ENCODE measurements around the gene CDK6. TPM values are rescaled to one million over a fixed set of nuclear protein-coding genes. Genes with fewer than 3 reads are reported as not detected.

CDK6 gene
- total RNA-seq, 1 experiment from 2014 or later, result 10.5 TPM

GRCh38 chr7:92603089-92603445 is 233.3 kb downstream of the CDK6 start:
- TF ChIP-seq, protein P1, sequence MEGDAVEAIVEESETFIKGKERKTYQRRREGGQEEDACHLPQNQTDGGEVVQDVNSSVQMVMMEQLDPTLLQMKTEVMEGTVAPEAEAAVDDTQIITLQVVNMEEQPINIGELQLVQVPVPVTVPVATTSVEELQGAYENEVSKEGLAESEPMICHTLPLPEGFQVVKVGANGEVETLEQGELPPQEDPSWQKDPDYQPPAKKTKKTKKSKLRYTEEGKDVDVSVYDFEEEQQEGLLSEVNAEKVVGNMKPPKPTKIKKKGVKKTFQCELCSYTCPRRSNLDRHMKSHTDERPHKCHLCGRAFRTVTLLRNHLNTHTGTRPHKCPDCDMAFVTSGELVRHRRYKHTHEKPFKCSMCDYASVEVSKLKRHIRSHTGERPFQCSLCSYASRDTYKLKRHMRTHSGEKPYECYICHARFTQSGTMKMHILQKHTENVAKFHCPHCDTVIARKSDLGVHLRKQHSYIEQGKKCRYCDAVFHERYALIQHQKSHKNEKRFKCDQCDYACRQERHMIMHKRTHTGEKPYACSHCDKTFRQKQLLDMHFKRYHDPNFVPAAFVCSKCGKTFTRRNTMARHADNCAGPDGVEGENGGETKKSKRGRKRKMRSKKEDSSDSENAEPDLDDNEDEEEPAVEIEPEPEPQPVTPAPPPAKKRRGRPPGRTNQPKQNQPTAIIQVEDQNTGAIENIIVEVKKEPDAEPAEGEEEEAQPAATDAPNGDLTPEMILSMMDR (conservative IDR thresholded peaks at IDR 0.05; ENCODE audit: low read depth, low read length), result no peak
- TF ChIP-seq EZH2 (IDR thresholded peaks at IDR 0.05; ENCODE audit: borderline replicate concordance, low read depth, low read length, poor library complexity, severe bottlenecking), result no peak
- intact Hi-C loops (cut with micrococcal nuclease; ENCODE audit: unreplicated experiment), result no loop called here
- Histone ChIP-seq H3K36me3 (ENCODE audit: insufficient read depth, low read length, poor library complexity, severe bottlenecking) (no peaks in the 10 kb centered on the region), H3K4me3 (ENCODE audit: low read depth, low read length, poor library complexity, severe bottlenecking) (no peak overlapping the region), H3K9me3 (ENCODE audit: low read depth, low read length, poor library complexity, severe bottlenecking) (no peaks in the 10 kb centered on the region), H3K27me3 (replicated peaks; ENCODE audit: insufficient read depth, low read depth, low read length, poor library complexity) (peaks cover 7% of the 10 kb centered on the region), H3K4me1 (ENCODE audit: insufficient read depth, low read length, poor library complexity, severe bottlenecking) (no peaks in the 10 kb centered on the region), H3K27ac (ENCODE audit: low read depth, low read length, poor library complexity, severe bottlenecking) (no peak overlapping the region)
- POLR2A ChIA-PET (ENCODE audit: low non-redundant PET), result interaction anchor here (0.6 kb wide), 1 partner anchor 23 kb away, joined by 6 read pairs; no protein-coding TSS in a partner anchor
- BruUV-seq (replicated peaks), result no TSS peak
- DNase-seq (ENCODE audit: low spot score), result no peak
- CTCF ChIA-PET, result no interaction called here

GRCh38 chr7:92602352-92603088 is 233.9 kb downstream of the CDK6 start:
- POLR2A ChIA-PET (ENCODE audit: low non-redundant PET), result interaction anchor here (0.6 kb wide), 1 partner anchor 23 kb away, joined by 6 read pairs; no protein-coding TSS in a partner anchor
- CTCF ChIA-PET, result interaction anchor here (0.6 kb wide), 1 partner anchor 12 kb away, joined by 7 read pairs; no protein-coding TSS in a partner anchor
- Histone ChIP-seq H3K9me3 (ENCODE audit: low read depth, low read length, poor library complexity, severe bottlenecking) (no peaks in the 10 kb centered on the region), H3K4me1 (ENCODE audit: insufficient read depth, low read length, poor library complexity, severe bottlenecking) (no peaks in the 10 kb centered on the region), H3K27me3 (replicated peaks; ENCODE audit: insufficient read depth, low read depth, low read length, poor library complexity) (peaks cover 7% of the 10 kb centered on the region), H3K27ac (ENCODE audit: low read depth, low read length, poor library complexity, severe bottlenecking) (no peak overlapping the region), H3K36me3 (ENCODE audit: insufficient read depth, low read length, poor library complexity, severe bottlenecking) (no peaks in the 10 kb centered on the region), H3K4me3 (ENCODE audit: low read depth, low read length, poor library complexity, severe bottlenecking) (no peak overlapping the region)
- intact Hi-C loops (cut with micrococcal nuclease; ENCODE audit: unreplicated experiment), result no loop called here
- DNase-seq (ENCODE audit: low spot score), result no peak
- no peak for TF ChIP-seq EZH2 (IDR thresholded peaks at IDR 0.05; ENCODE audit: borderline replicate concordance, low read depth, low read length, poor library complexity, severe bottlenecking)
- TF ChIP-seq, protein P1 (conservative IDR thresholded peaks at IDR 0.05; ENCODE audit: low read depth, low read length), result no peak
- BruUV-seq (replicated peaks), result no TSS peak

DNA sequence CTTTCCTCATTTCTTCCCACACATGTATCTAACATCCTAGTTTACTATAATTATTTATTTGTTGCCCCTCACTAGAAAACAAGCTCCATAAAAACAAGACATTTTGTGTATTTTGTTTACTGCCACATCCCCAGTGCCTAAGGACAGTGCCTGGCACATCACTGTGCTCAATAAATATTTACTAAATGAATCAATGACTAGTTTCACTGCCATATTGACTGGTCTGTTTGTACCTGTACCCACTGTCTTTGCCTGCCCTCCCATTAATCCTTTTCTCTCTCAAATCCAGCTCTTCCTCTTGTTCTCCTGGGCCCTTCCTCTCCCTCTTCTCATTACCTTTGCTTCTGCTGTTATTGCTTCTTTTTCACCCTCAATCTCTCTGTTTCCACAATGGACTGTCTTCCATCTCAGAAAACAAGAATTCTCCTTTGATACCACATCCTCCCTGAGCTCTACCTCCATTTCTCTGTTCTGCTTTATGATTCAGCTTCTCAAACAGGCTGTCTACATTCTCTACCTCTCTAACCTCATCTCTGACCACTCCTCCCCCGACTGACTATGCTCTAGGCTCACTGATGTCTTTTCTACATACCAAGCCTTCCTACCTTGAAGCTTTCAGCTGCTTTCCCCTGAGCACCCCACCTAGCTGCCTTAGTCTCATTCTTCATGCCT is 237.9 kb downstream of the CDK6 start:
- H3K27ac ChIP-seq (ENCODE audit: low read depth, low read length, poor library complexity, severe bottlenecking), result no peak overlapping the region
- intact Hi-C loops (cut with micrococcal nuclease; ENCODE audit: unreplicated experiment), result no loop called here
- no peaks in the 10 kb centered on the region for H3K4me1 ChIP-seq (ENCODE audit: insufficient read depth, low read length, poor library complexity, severe bottlenecking)
- ChIA-PET CTCF (no interaction called here), POLR2A (ENCODE audit: low non-redundant PET) (interaction anchor here (0.9 kb wide), 1 partner anchor 165 kb away, joined by 3 read pairs; no protein-coding TSS in a partner anchor)
- no peaks in the 10 kb centered on the region for H3K36me3 ChIP-seq (ENCODE audit: insufficient read depth, low read length, poor library complexity, severe bottlenecking)
- H3K4me3 ChIP-seq (ENCODE audit: low read depth, low read length, poor library complexity, severe bottlenecking), result no peak overlapping the region
- no peaks in the 10 kb centered on the region for H3K9me3 ChIP-seq (ENCODE audit: low read depth, low read length, poor library complexity, severe bottlenecking)
- TF ChIP-seq EZH2 (IDR thresholded peaks at IDR 0.05; ENCODE audit: borderline replicate concordance, low read depth, low read length, poor library complexity, severe bottlenecking), result no peak
- no peak for DNase-seq (ENCODE audit: low spot score)
- BruUV-seq (replicated peaks), result no TSS peak
- H3K27me3 ChIP-seq (replicated peaks; ENCODE audit: insufficient read depth, low read depth, low read length, poor library complexity), result peaks cover 7% of the 10 kb centered on the region

All from A673 (cell line).